OCI-LY1 (cell line): ENCODE measurements around the gene MYOZ3.

Experiments used
- H2AFZ ChIP-seq: fragments of 200-600 bp; sonication (generic), shearing (Covaris generic); 2 replicates; pipeline ENCODE4 v1.6.0; 2014; ENCODE audit warnings: antibody characterized with exemption, mild to moderate bottlenecking, low read length
- H3F3A ChIP-seq: fragments of 200-600 bp; sonication (generic), shearing (Covaris generic); 2 replicates; pipeline ENCODE4 v1.6.0; 2014; ENCODE audit warnings: mild to moderate bottlenecking, antibody characterized with exemption, low read length, moderate library complexity; ENCODE audit not compliant: insufficient read depth
- H3K27ac ChIP-seq: fragments of 200-600 bp; sonication (generic); 2 replicates; pipeline ENCODE4 v1.5.1; 2014; ENCODE audit warnings: low read length, mixed run types, mild to moderate bottlenecking, low read depth; ENCODE audit not compliant: poor library complexity, severe bottlenecking
- H3K27me3 ChIP-seq: fragments of 200-600 bp; sonication (generic); 2 replicates; pipeline ENCODE4 v1.6.0; 2014; ENCODE audit warnings: antibody characterized with exemption, mild to moderate bottlenecking, low read length, moderate library complexity; ENCODE audit not compliant: insufficient read depth
- H3K36me3 ChIP-seq: fragments of 200-600 bp; sonication (generic); 2 replicates; pipeline ENCODE4 v1.6.1; 2014; ENCODE audit warnings: mild to moderate bottlenecking, antibody characterized with exemption, low read length, moderate library complexity, mixed read lengths; ENCODE audit not compliant: insufficient read depth
- H3K4me1 ChIP-seq: fragments of 200-600 bp; sonication (generic); 2 replicates; pipeline ENCODE4 v1.5.1; 2014; ENCODE audit warnings: mild to moderate bottlenecking, low read length, moderate library complexity; ENCODE audit not compliant: insufficient read depth, severe bottlenecking
- H3K4me2 ChIP-seq: fragments of 200-600 bp; sonication (generic), shearing (Covaris generic); 2 replicates; pipeline ENCODE4 v1.6.1; 2014; ENCODE audit warnings: low read length
- H3K4me3 ChIP-seq: fragments of 200-600 bp; sonication (generic); 2 replicates; pipeline ENCODE4 v1.5.1; 2014; ENCODE audit warnings: low read length, low read depth, mild to moderate bottlenecking, mixed read lengths; ENCODE audit not compliant: poor library complexity, severe bottlenecking
- H3K79me2 ChIP-seq: fragments of 200-600 bp; shearing (Covaris generic); 2 replicates; pipeline ENCODE4 v1.6.1; 2016; ENCODE audit warnings: mixed run types, low read length, mixed read lengths; ENCODE audit not compliant: insufficient read depth
- H3K9ac ChIP-seq: fragments of 200-600 bp; sonication (generic), shearing (Covaris generic); 2 replicates; pipeline ENCODE4 v1.6.1; 2014; ENCODE audit warnings: mild to moderate bottlenecking, low read length, mixed read lengths
- H3K9me2 ChIP-seq: fragments of 200-600 bp; sonication (generic), shearing (Covaris generic); 2 replicates; pipeline ENCODE4 v1.6.1; 2014; ENCODE audit warnings: low read depth, mild to moderate bottlenecking, low read length, mixed read lengths
- H3K9me3 ChIP-seq: fragments of 200-600 bp; shearing (Covaris generic); 2 replicates; pipeline ENCODE4 v1.6.1; 2014; ENCODE audit warnings: low read length, mixed read lengths
- H4K20me1 ChIP-seq: fragments of 200-600 bp; sonication (generic), shearing (Covaris generic); 2 replicates; pipeline ENCODE4 v1.6.0; 2016; ENCODE audit warnings: mild to moderate bottlenecking, low read length; ENCODE audit not compliant: insufficient read depth
- EZH2 ChIP-seq: fragments of 200-600 bp; sonication (generic), shearing (Covaris generic); IDR thresholded peaks from 2 replicates; pipeline ENCODE4 v1.8.0; 2017; ENCODE audit warnings: borderline replicate concordance, mixed run types, mild to moderate bottlenecking, antibody characterized with exemption, low read length, moderate library complexity, mixed read lengths
- TF ChIP-seq, protein P1 (sequence below): fragments of 200-600 bp; sonication (generic), shearing (Covaris generic); IDR thresholded peaks from 2 replicates; pipeline ENCODE4 v1.5.1; 2017; ENCODE audit warnings: mild to moderate bottlenecking, antibody characterized with exemption, low read length, moderate library complexity, mixed read lengths

Gene MYOZ3

GRCh38 chr5:150689120-150689519 lies 28.1 kb downstream of the MYOZ3 start:
- Histone ChIP-seq H3K27ac (no peak overlapping the region), H3K9me2 (no peaks in the 10 kb centered on the region), H3K4me1 (no peaks in the 10 kb centered on the region), H2AFZ (no peak overlapping the region), H3K4me3 (no peak overlapping the region), H3K27me3 (no peaks in the 10 kb centered on the region), H3K79me2 (no peaks in the 10 kb centered on the region), H3K9ac (no peak overlapping the region), H3K9me3 (no peaks in the 10 kb centered on the region), H3K36me3 (peaks cover 39% of the 10 kb centered on the region), H3F3A (no peaks in the 10 kb centered on the region; the same call in 1 of the 2 replicates), H4K20me1 (no peaks in the 10 kb centered on the region), H3K4me2 (no peak overlapping the region)
- TF ChIP-seq EZH2: no peak
- TF ChIP-seq, protein P1, sequence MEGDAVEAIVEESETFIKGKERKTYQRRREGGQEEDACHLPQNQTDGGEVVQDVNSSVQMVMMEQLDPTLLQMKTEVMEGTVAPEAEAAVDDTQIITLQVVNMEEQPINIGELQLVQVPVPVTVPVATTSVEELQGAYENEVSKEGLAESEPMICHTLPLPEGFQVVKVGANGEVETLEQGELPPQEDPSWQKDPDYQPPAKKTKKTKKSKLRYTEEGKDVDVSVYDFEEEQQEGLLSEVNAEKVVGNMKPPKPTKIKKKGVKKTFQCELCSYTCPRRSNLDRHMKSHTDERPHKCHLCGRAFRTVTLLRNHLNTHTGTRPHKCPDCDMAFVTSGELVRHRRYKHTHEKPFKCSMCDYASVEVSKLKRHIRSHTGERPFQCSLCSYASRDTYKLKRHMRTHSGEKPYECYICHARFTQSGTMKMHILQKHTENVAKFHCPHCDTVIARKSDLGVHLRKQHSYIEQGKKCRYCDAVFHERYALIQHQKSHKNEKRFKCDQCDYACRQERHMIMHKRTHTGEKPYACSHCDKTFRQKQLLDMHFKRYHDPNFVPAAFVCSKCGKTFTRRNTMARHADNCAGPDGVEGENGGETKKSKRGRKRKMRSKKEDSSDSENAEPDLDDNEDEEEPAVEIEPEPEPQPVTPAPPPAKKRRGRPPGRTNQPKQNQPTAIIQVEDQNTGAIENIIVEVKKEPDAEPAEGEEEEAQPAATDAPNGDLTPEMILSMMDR: no peak

DNA sequence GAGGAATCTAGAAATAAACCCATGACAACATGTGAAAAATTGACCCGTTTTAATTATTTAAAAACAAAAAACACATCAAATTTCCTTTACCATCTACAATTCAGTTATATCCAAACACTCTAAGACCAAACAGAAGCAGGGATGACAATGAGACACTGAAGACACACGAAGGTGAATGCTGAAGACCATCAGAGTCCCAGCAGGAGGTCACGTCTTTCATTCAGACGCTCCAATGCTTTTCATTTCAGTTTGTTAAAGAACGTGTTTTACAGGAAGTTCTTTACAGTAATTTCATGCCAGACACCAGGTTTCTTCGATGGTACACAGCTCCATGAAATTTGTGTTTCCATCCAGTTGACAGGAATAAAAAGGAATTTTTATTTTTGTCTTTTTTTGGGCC lies 29.7 kb downstream of the MYOZ3 start:
- no peak overlapping the region for H3K9ac ChIP-seq

GRCh38 chr5:150692276-150692675 lies 31.2 kb downstream of the MYOZ3 start:
- no peak overlapping the region for H3K9ac ChIP-seq
- H4K20me1 ChIP-seq: no peaks in the 10 kb centered on the region
- H3K9me3 ChIP-seq: no peaks in the 10 kb centered on the region
- no peak for TF ChIP-seq EZH2
- TF ChIP-seq, protein P1: no peak
- H3K4me2 ChIP-seq: no peak overlapping the region
- no peak overlapping the region for H3K4me3 ChIP-seq
- no peaks in the 10 kb centered on the region for H3K79me2 ChIP-seq
- no peak overlapping the region for H2AFZ ChIP-seq
- H3K36me3 ChIP-seq: peaks cover 71% of the 10 kb centered on the region
- no peaks in the 10 kb centered on the region; the same call in 1 of the 2 replicates for H3F3A ChIP-seq
- no peaks in the 10 kb centered on the region for H3K9me2 ChIP-seq
- no peaks in the 10 kb centered on the region for H3K27me3 ChIP-seq
- H3K27ac ChIP-seq: no peak overlapping the region
- no peaks in the 10 kb centered on the region for H3K4me1 ChIP-seq

More for the DNA sequence above, 29.7 kb downstream of the MYOZ3 start:
- H3K27me3 ChIP-seq: no peaks in the 10 kb centered on the region
- no peak overlapping the region for H3K4me2 ChIP-seq
- no peak overlapping the region for H3K4me3 ChIP-seq
- H4K20me1 ChIP-seq: no peaks in the 10 kb centered on the region
- H3K4me1 ChIP-seq: no peaks in the 10 kb centered on the region
- H3K9me3 ChIP-seq: no peaks in the 10 kb centered on the region
- no peaks in the 10 kb centered on the region; the same call in 1 of the 2 replicates for H3F3A ChIP-seq
- no peak overlapping the region for H3K27ac ChIP-seq
- H3K79me2 ChIP-seq: no peaks in the 10 kb centered on the region
- H2AFZ ChIP-seq: no peak overlapping the region
- H3K36me3 ChIP-seq: peaks cover 56% of the 10 kb centered on the region
- no peaks in the 10 kb centered on the region for H3K9me2 ChIP-seq
- TF ChIP-seq EZH2: no peak
- TF ChIP-seq, protein P1: no peak
